ENCODE data around the gene FAM110D. TPM values are rescaled to one million over a fixed set of nuclear protein-coding genes. Genes with fewer than 3 reads are reported as not detected.
A peak's percentile ranks its signal among the peaks of the same experiment; 100 is the strongest.

The FAM110D gene
- total and polyA plus RNA-seq, 10 of the 15 experiments (the other 5 are each of a cell fraction or from before 2014, with no cell fraction given), result 0.06 TPM; not detected in 9

DNA sequence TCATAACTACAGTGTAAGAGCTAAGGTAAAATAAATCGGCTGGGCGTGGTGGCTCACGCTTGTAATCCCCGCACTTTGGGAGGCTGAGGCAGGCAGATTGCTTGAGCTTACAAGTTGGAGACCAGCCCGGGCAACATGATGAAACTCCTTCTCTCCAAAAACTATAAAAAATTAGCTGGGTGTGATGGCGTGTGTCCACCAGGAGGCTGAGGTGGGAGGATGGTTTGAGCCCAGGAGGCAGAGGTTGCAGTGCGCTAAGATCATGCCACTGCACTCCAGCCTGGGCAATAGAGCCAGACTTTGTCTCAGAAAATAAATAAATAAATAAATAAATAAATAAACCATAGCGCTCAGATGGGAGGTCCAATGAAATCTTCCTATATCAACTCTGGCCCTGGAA lies 16.7 kb upstream of the FAM110D start:
- no TSS peak for BruUV-seq (replicated peaks)
- no peak for ATAC-seq
- in situ Hi-C loops (cut with MboI) (loop anchor here (5.0 kb wide), 1 partner anchor 95 kb away; the partner anchor contains the start of gene SLC30A2), intact Hi-C loops (cut with micrococcal nuclease; ENCODE audit: unreplicated experiment) (no loop called here)
- Histone ChIP-seq H3K27ac (ENCODE audit: control insufficient read depth, insufficient read depth) (no peak overlapping the region), H3K9me3 (replicated peaks; ENCODE audit: control insufficient read depth, insufficient read depth, low read length) (no peaks in the 10 kb centered on the region), H3K9ac (ENCODE audit: control insufficient read depth, insufficient read depth, low read length) (no peak overlapping the region), H3K36me3 (ENCODE audit: control insufficient read depth in 2 of 2, insufficient read depth in 2 of 2, low read length in 1 of 2) (no peaks in the 10 kb centered on the region), H3K4me1 (ENCODE audit: control insufficient read depth, insufficient read depth, low read length) (no peaks in the 10 kb centered on the region), H3K79me2 (ENCODE audit: control insufficient read depth, insufficient read depth, low read length) (no peaks in the 10 kb centered on the region), H3K27me3 (replicated peaks in 1 of 2; ENCODE audit: control insufficient read depth in 2 of 2, insufficient read depth in 2 of 2, low read length in 1 of 2) (no peaks in the 10 kb centered on the region), H2AFZ (ENCODE audit: control insufficient read depth, low read depth, low read length) (no peak overlapping the region), H3K4me3 (no peak overlapping the region), H3K4me2 (ENCODE audit: control insufficient read depth, insufficient read depth) (no peak overlapping the region), H4K20me1 (ENCODE audit: control insufficient read depth, insufficient read depth) (no peaks in the 10 kb centered on the region)
- FAIRE-seq, result no peak
- no peak for TF ChIP-seq WRNIP1 (IDR thresholded peaks at IDR 0.05; ENCODE audit: borderline replicate concordance, low read depth, low read length)
- TF ChIP-seq NR2C1 (IDR thresholded peaks at IDR 0.05), result no peak
- ChIA-PET CTCF (interaction anchor here (0.7 to 8.7 kb wide), 5 partner anchors 16 to 253 kb away, joined by 3 to 235 read pairs (median 29); no protein-coding TSS in a partner anchor), SMC1A (ENCODE audit: uncharacterized antibody, unreplicated experiment) (interaction anchor here (0.7 to 7.9 kb wide), 5 partner anchors 13 to 87 kb away, joined by 3 to 131 read pairs (median 5); no protein-coding TSS in a partner anchor), POLR2A (no interaction called here), RAD21 (ENCODE audit: unreplicated experiment) (interaction anchor here (0.7 to 5.4 kb wide), 2 partner anchors 40 to 43 kb away, joined by 5 to 110 read pairs; no protein-coding TSS in a partner anchor)
- 79% methylated on average over 8 of the region's 8 CpGs for WGBS (ENCODE audit: insufficient coverage, insufficient replicate concordance, low lambda C conversion rate, missing lambda C conversion rate)
- DNase-seq (ENCODE audit: low read depth, low spot score), result no peak

- peak; percentile 97 for FAIRE-seq
- no peak for DNase-seq (ENCODE audit: low read depth, low spot score)
- Histone ChIP-seq H3K4me1 (ENCODE audit: control insufficient read depth, insufficient read depth, low read length) (no peaks in the 10 kb centered on the region), H2AFZ (ENCODE audit: control insufficient read depth, low read depth, low read length) (no peak overlapping the region), H3K4me3 (no peak overlapping the region), H3K9me3 (replicated peaks; ENCODE audit: control insufficient read depth, insufficient read depth, low read length) (no peaks in the 10 kb centered on the region), H3K4me2 (ENCODE audit: control insufficient read depth, insufficient read depth) (no peak overlapping the region), H3K27ac (ENCODE audit: control insufficient read depth, insufficient read depth) (no peak overlapping the region), H4K20me1 (ENCODE audit: control insufficient read depth, insufficient read depth) (no peaks in the 10 kb centered on the region), H3K36me3 (ENCODE audit: control insufficient read depth in 2 of 2, insufficient read depth in 2 of 2, low read length in 1 of 2) (no peaks in the 10 kb centered on the region), H3K27me3 (replicated peaks in 1 of 2; ENCODE audit: control insufficient read depth in 2 of 2, insufficient read depth in 2 of 2, low read length in 1 of 2) (no peaks in the 10 kb centered on the region; a peak in 2 of 4 replicates), H3K9ac (ENCODE audit: control insufficient read depth, insufficient read depth, low read length) (no peak overlapping the region), H3K79me2 (ENCODE audit: control insufficient read depth, insufficient read depth, low read length) (no peaks in the 10 kb centered on the region)
- in situ Hi-C loops (cut with MboI), result loop anchor here (5.0 kb wide), 1 partner anchor 38 kb away; no protein-coding TSS in a partner anchor
- peak; percentile 95 for ATAC-seq
- intact Hi-C loops (cut with micrococcal nuclease; ENCODE audit: unreplicated experiment), result loop anchor here (1.0 to 5.0 kb wide), 2 partner anchors 40 to 108 kb away; no protein-coding TSS in a partner anchor
- SMC1A ChIA-PET (ENCODE audit: uncharacterized antibody, unreplicated experiment), result interaction anchor here (0.8 to 7.9 kb wide), 27 partner anchors 9 to 776 kb away, joined by 3 to 131 read pairs (median 4); partner anchors contain the start of gene SH3BGRL3
- POLR2A ChIA-PET, result interaction anchor here (0.5 to 1.1 kb wide), 6 partner anchors 17 to 191 kb away, joined by 3 to 4 read pairs (median 3); no protein-coding TSS in a partner anchor
- no TSS peak for BruUV-seq (replicated peaks)
- CTCF ChIA-PET, result interaction anchor here (0.6 to 8.7 kb wide), 41 partner anchors 10 to 290 kb away, joined by 3 to 235 read pairs (median 4); partner anchors contain the start of genes PDIK1L and ZNF593
- WGBS (ENCODE audit: insufficient coverage, insufficient replicate concordance, low lambda C conversion rate, missing lambda C conversion rate), result 33% methylated on average over 19 of the region's 19 CpGs
- RAD21 ChIA-PET (ENCODE audit: unreplicated experiment), result interaction anchor here (0.8 to 5.4 kb wide), 20 partner anchors 9 to 272 kb away, joined by 3 to 110 read pairs (median 7); partner anchors contain the start of genes CD52, CEP85 and PAFAH2
- peak; percentile 2; the same call in 1 of the 2 replicates for TF ChIP-seq SPI1 (IDR thresholded peaks at IDR 0.05; ENCODE audit: borderline replicate concordance, insufficient read depth, low read depth, low read length)
- TF ChIP-seq IKZF1 (conservative IDR thresholded peaks at IDR 0.05), result 0 out of 2 replicates have a peak, but pooled peaks have one; percentile 11
- TF ChIP-seq E4F1 (IDR thresholded peaks at IDR 0.05; ENCODE audit: borderline replicate concordance, partially characterized antibody), result no peak
- peak in 1 of 2 experiments; percentile 36; a peak in 1 of 3 replicates for TF ChIP-seq EGR1 (IDR thresholded peaks at IDR 0.05; ENCODE audit: borderline replicate concordance in 1 of 2, low read depth in 2 of 2, low read length in 2 of 2)
- peak; percentile 69 for TF ChIP-seq YY1 (IDR thresholded peaks at IDR 0.05; ENCODE audit: low read depth, low read length)
- TF ChIP-seq RAD21 (IDR thresholded peaks at IDR 0.05; ENCODE audit: insufficient read depth, low read depth, low read length), result peak; percentile 86
- TF ChIP-seq SMC3 (IDR thresholded peaks at IDR 0.05; ENCODE audit: borderline replicate concordance, low read length), result peak; percentile 97
- TF ChIP-seq ZNF24 (IDR thresholded peaks at IDR 0.05), result no peak
These were observed 13.6 kb upstream of the FAM110D start for GRCh38 chr1:26145041-26145959.
